DMS153 treated with DMSO at 0.1 percent for 48 hours (cell line): ENCODE results near the gene COL4A3.

Experiments
- DNase-seq: peaks from one replicate; lab custom pipeline; 2025; ENCODE audit not compliant: unreplicated experiment; lab: John Stamatoyannopoulos, UW

Gene COL4A3

GRCh38 chr2:227163998-227164762 lies at the start of gene COL4A3, which contains the start of gene COL4A4:
Gene COL4A3 (plus strand): TSS chr2:227164624. CDS start chr2:227164727, 103 bp downstream.
Gene COL4A4 (minus strand): TSS chr2:227164205. CDS start chr2:227147483, 16,722 bp downstream.
- DNase-seq: no peak

GRCh38 chr2:227115761-227116160 lies 48.7 kb upstream of the COL4A3 start:
- no peak for DNase-seq

- no peak for DNase-seq
Observed at GRCh38 chr2:227117027-227117426, 47.4 kb upstream of the COL4A3 start.

- no peak for DNase-seq
Observed at GRCh38 chr2:227117852-227118251, 46.6 kb upstream of the COL4A3 start.

GRCh38 chr2:227118353-227118752 lies 46.1 kb upstream of the COL4A3 start:
- no peak for DNase-seq

- no peak for DNase-seq
Observed at GRCh38 chr2:227123697-227124096, 40.7 kb upstream of the COL4A3 start.

GRCh38 chr2:227124811-227125210 lies 39.6 kb upstream of the COL4A3 start:
- no peak for DNase-seq

GRCh38 chr2:227125506-227125905 lies 38.9 kb upstream of the COL4A3 start:
- no peak for DNase-seq

- no peak for DNase-seq
Observed at GRCh38 chr2:227127201-227127600, 37.2 kb upstream of the COL4A3 start.

GRCh38 chr2:227130636-227131035 lies 33.8 kb upstream of the COL4A3 start:
- no peak for DNase-seq

- DNase-seq: no peak
Observed at GRCh38 chr2:227132986-227133385, 31.4 kb upstream of the COL4A3 start.

GRCh38 chr2:227134591-227134990 lies 29.8 kb upstream of the COL4A3 start:
- no peak for DNase-seq

GRCh38 chr2:227141301-227141700 lies 23.1 kb upstream of the COL4A3 start:
- no peak for DNase-seq

- DNase-seq: no peak
Observed at GRCh38 chr2:227143895-227144294, 20.5 kb upstream of the COL4A3 start.

- DNase-seq: no peak
Observed at GRCh38 chr2:227146456-227146855, 18.0 kb upstream of the COL4A3 start.

- no peak for DNase-seq
Observed at GRCh38 chr2:227147023-227147422, 17.4 kb upstream of the COL4A3 start.

- DNase-seq: no peak
Observed at GRCh38 chr2:227148106-227148505, 16.3 kb upstream of the COL4A3 start.

GRCh38 chr2:227150222-227150936 lies 14.0 kb upstream of the COL4A3 start:
- DNase-seq: no peak

GRCh38 chr2:227152093-227152766 lies 12.2 kb upstream of the COL4A3 start:
- no peak for DNase-seq

GRCh38 chr2:227153307-227153706 lies 11.1 kb upstream of the COL4A3 start:
- DNase-seq: no peak

GRCh38 chr2:227153758-227154486 lies 10.5 kb upstream of the COL4A3 start:
- no peak for DNase-seq
